Retinal pigment epithelial cell (primary cell): ENCODE data around the gene CCSAP.
A peak's percentile ranks its signal among the peaks of the same experiment; 100 is the strongest.

Source experiments
- DNase-seq: peaks from one replicate; pipeline ENCODE4 v3.0.0-alpha.2; 2010; ENCODE audit warnings: low read depth
- H3K4me3 ChIP-seq: 2 replicates; pipeline ENCODE4 v1.5.1; 2011; ENCODE audit warnings: mild to moderate bottlenecking, low read length, control low read depth, moderate library complexity
- CTCF ChIP-seq: conservative IDR thresholded peaks from 2 replicates; pipeline ENCODE4 v1.5.1; 2011; ENCODE audit warnings: low read depth, low read length, control low read depth, inconsistent platforms

The CCSAP gene

GRCh38 chr1:229349463-229350385 is 6.9 kb upstream of the CCSAP start:
- no peak for DNase-seq
- H3K4me3 ChIP-seq, result no peak overlapping the region
- no peak for TF ChIP-seq CTCF

GRCh38 chr1:229347528-229347927 is 4.7 kb upstream of the CCSAP start:
- no peak for TF ChIP-seq CTCF
- no peak overlapping the region for H3K4me3 ChIP-seq
- no peak for DNase-seq

GRCh38 chr1:229344937-229345684 is 2.3 kb upstream of the CCSAP start:
- no peak for TF ChIP-seq CTCF
- H3K4me3 ChIP-seq, result no peak overlapping the region
- peak; percentile 78 for DNase-seq

- TF ChIP-seq CTCF, result no peak
- no peak for DNase-seq
These were observed 1.3 kb upstream of the CCSAP start for GRCh38 chr1:229344139-229344538.

GRCh38 chr1:229341774-229342655 is 832 bp downstream of the CCSAP start:
- TF ChIP-seq CTCF, result no peak
- DNase-seq, result no peak
- H3K4me3 ChIP-seq, result peak overlapping the region; percentile 71

More at GRCh38 chr1:229344139-229344538, 1.3 kb upstream of the CCSAP start:
- H3K4me3 ChIP-seq, result no peak overlapping the region

GRCh38 chr1:229340496-229340895 is 2.4 kb downstream of the CCSAP start:
- TF ChIP-seq CTCF, result no peak
- H3K4me3 ChIP-seq, result no peak overlapping the region
- no peak for DNase-seq
